ENCODE measurements around the gene ITGAV. TPM values are rescaled to one million over a fixed set of nuclear protein-coding genes. Genes with fewer than 3 reads are reported as not detected.

The ITGAV gene
- total RNA-seq, 1 donor = 174 TPM

- DNase-seq (ENCODE audit: low read depth) = no peak
- no peak for TF ChIP-seq CTCF (IDR thresholded peaks at IDR 0.05; ENCODE audit: insufficient read depth, low read length)
- no peak overlapping the region for H3K4me3 ChIP-seq (ENCODE audit: low read depth, low read length)
Observed at GRCh38 chr2:186610785-186611184, 20.9 kb downstream of the ITGAV start.

GRCh38 chr2:186611526-186611925 lies 21.7 kb downstream of the ITGAV start:
- TF ChIP-seq CTCF (IDR thresholded peaks at IDR 0.05; ENCODE audit: insufficient read depth, low read length) = no peak
- no peak for DNase-seq (ENCODE audit: low read depth)
- no peak overlapping the region for H3K4me3 ChIP-seq (ENCODE audit: low read depth, low read length)

GRCh38 chr2:186612026-186612425 lies 22.2 kb downstream of the ITGAV start:
- TF ChIP-seq CTCF (IDR thresholded peaks at IDR 0.05; ENCODE audit: insufficient read depth, low read length) = no peak
- no peak overlapping the region for H3K4me3 ChIP-seq (ENCODE audit: low read depth, low read length)
- no peak for DNase-seq (ENCODE audit: low read depth)

- no peak for DNase-seq (ENCODE audit: low read depth)
- H3K4me3 ChIP-seq (ENCODE audit: low read depth, low read length) = no peak overlapping the region
- no peak for TF ChIP-seq CTCF (IDR thresholded peaks at IDR 0.05; ENCODE audit: insufficient read depth, low read length)
Observed at GRCh38 chr2:186612555-186613440, 22.9 kb downstream of the ITGAV start.

GRCh38 chr2:186614373-186614772 lies 24.5 kb downstream of the ITGAV start:
- DNase-seq (ENCODE audit: low read depth) = no peak
- no peak overlapping the region for H3K4me3 ChIP-seq (ENCODE audit: low read depth, low read length)
- no peak for TF ChIP-seq CTCF (IDR thresholded peaks at IDR 0.05; ENCODE audit: insufficient read depth, low read length)

- H3K4me3 ChIP-seq (ENCODE audit: low read depth, low read length) = no peak overlapping the region
- no peak for DNase-seq (ENCODE audit: low read depth)
- TF ChIP-seq CTCF (IDR thresholded peaks at IDR 0.05; ENCODE audit: insufficient read depth, low read length) = no peak
Observed at GRCh38 chr2:186617148-186617547, 27.3 kb downstream of the ITGAV start.
